ENCODE measurements around the gene ANO7.

Gene ANO7

GRCh38 chr2:241239552-241240202, 51.2 kb downstream of the ANO7 start:
- Histone ChIP-seq H4K20me1 (ENCODE audit: insufficient read depth, low read length) (no peaks in the 10 kb centered on the region), H3K4me1 (ENCODE audit: low read length) (peaks cover 7% of the 10 kb centered on the region; the same call in 1 of the 2 replicates), H3K4me3 (ENCODE audit: low read length) (no peak overlapping the region), H3K27me3 (ENCODE audit: low read depth, low read length) (no peaks in the 10 kb centered on the region), H3K79me2 (ENCODE audit: low read length) (no peaks in the 10 kb centered on the region), H3K4me2 (ENCODE audit: low read length) (no peak overlapping the region), H2AFZ (ENCODE audit: low read depth, low read length) (no peak overlapping the region), H3K27ac (ENCODE audit: low read length) (no peak overlapping the region), H3K9ac (ENCODE audit: low read length) (no peak overlapping the region), H3K36me3 (replicated peaks; ENCODE audit: low read depth, low read length) (peaks cover 42% of the 10 kb centered on the region), H3K9me3 (ENCODE audit: insufficient read depth, low read length) (no peaks in the 10 kb centered on the region)
- TF ChIP-seq EZH2phosphoT487 (IDR thresholded peaks at IDR 0.05; ENCODE audit: low read depth) = no peak
- no peak for TF ChIP-seq CTCF (IDR thresholded peaks at IDR 0.05; ENCODE audit: low read depth, low read length)

GRCh38 chr2:241240320-241241004, 52.0 kb downstream of the ANO7 start:
- TF ChIP-seq EZH2phosphoT487 (IDR thresholded peaks at IDR 0.05; ENCODE audit: low read depth) (no peak), CTCF (IDR thresholded peaks at IDR 0.05; ENCODE audit: low read depth, low read length) (no peak)
- no peaks in the 10 kb centered on the region for H4K20me1 ChIP-seq (ENCODE audit: insufficient read depth, low read length)
- H3K4me1 ChIP-seq (ENCODE audit: low read length) = peaks cover 7% of the 10 kb centered on the region; the same call in 1 of the 2 replicates

GRCh38 chr2:241241669-241242068, 53.2 kb downstream of the ANO7 start:
- no peaks in the 10 kb centered on the region for H3K27me3 ChIP-seq (ENCODE audit: low read depth, low read length)
- H3K79me2 ChIP-seq (ENCODE audit: low read length) = no peaks in the 10 kb centered on the region
- peaks cover 45% of the 10 kb centered on the region for H3K36me3 ChIP-seq (replicated peaks; ENCODE audit: low read depth, low read length)
- H3K4me2 ChIP-seq (ENCODE audit: low read length) = no peak overlapping the region
- peaks cover 7% of the 10 kb centered on the region; the same call in 1 of the 2 replicates for H3K4me1 ChIP-seq (ENCODE audit: low read length)
- no peak overlapping the region for H3K4me3 ChIP-seq (ENCODE audit: low read length)
- H3K27ac ChIP-seq (ENCODE audit: low read length) = no peak overlapping the region
- no peak overlapping the region for H3K9ac ChIP-seq (ENCODE audit: low read length)
- H4K20me1 ChIP-seq (ENCODE audit: insufficient read depth, low read length) = no peaks in the 10 kb centered on the region
- H2AFZ ChIP-seq (ENCODE audit: low read depth, low read length) = no peak overlapping the region
- TF ChIP-seq CTCF (IDR thresholded peaks at IDR 0.05; ENCODE audit: low read depth, low read length) = no peak
- no peak for TF ChIP-seq EZH2phosphoT487 (IDR thresholded peaks at IDR 0.05; ENCODE audit: low read depth)
- no peaks in the 10 kb centered on the region for H3K9me3 ChIP-seq (ENCODE audit: insufficient read depth, low read length)

More at GRCh38 chr2:241240320-241241004, 52.0 kb downstream of the ANO7 start:
- no peaks in the 10 kb centered on the region for H3K9me3 ChIP-seq (ENCODE audit: insufficient read depth, low read length)
- no peaks in the 10 kb centered on the region for H3K27me3 ChIP-seq (ENCODE audit: low read depth, low read length)
- no peak overlapping the region for H3K9ac ChIP-seq (ENCODE audit: low read length)
- no peaks in the 10 kb centered on the region for H3K79me2 ChIP-seq (ENCODE audit: low read length)
- peaks cover 42% of the 10 kb centered on the region for H3K36me3 ChIP-seq (replicated peaks; ENCODE audit: low read depth, low read length)
- H2AFZ ChIP-seq (ENCODE audit: low read depth, low read length) = no peak overlapping the region
- H3K4me3 ChIP-seq (ENCODE audit: low read length) = no peak overlapping the region
- no peak overlapping the region for H3K4me2 ChIP-seq (ENCODE audit: low read length)
- H3K27ac ChIP-seq (ENCODE audit: low read length) = no peak overlapping the region

- no peak overlapping the region for H3K4me2 ChIP-seq (ENCODE audit: low read length)
- H3K79me2 ChIP-seq (ENCODE audit: low read length) = no peaks in the 10 kb centered on the region
- H3K9me3 ChIP-seq (ENCODE audit: insufficient read depth, low read length) = no peaks in the 10 kb centered on the region
- H3K27ac ChIP-seq (ENCODE audit: low read length) = no peak overlapping the region
- H3K36me3 ChIP-seq (replicated peaks; ENCODE audit: low read depth, low read length) = peaks cover 50% of the 10 kb centered on the region
- no peak overlapping the region for H2AFZ ChIP-seq (ENCODE audit: low read depth, low read length)
- no peaks in the 10 kb centered on the region for H3K27me3 ChIP-seq (ENCODE audit: low read depth, low read length)
- no peak overlapping the region for H3K4me3 ChIP-seq (ENCODE audit: low read length)
- H3K9ac ChIP-seq (ENCODE audit: low read length) = no peak overlapping the region
- H4K20me1 ChIP-seq (ENCODE audit: insufficient read depth, low read length) = no peaks in the 10 kb centered on the region
- peaks cover 7% of the 10 kb centered on the region; the same call in 1 of the 2 replicates for H3K4me1 ChIP-seq (ENCODE audit: low read length)
- TF ChIP-seq CTCF (IDR thresholded peaks at IDR 0.05; ENCODE audit: low read depth, low read length) (no peak), EZH2phosphoT487 (IDR thresholded peaks at IDR 0.05; ENCODE audit: low read depth) (no peak)
Measured at GRCh38 chr2:241242306-241242705, 53.8 kb downstream of the ANO7 start.

Measured in OCI-LY3 (cell line).